Activated naive CD4-positive, alpha-beta T cell treated with Interleukin-2 at 50 U/mL for 16 hours (primary cell): ENCODE data around the gene CPA4.
"Not testable (repeated sequence)": the region's sequence is repeated elsewhere in the genome, so short reads cannot be mapped to it uniquely, and the experiment has no call there.

Source experiments
- DNase-seq: peaks from one replicate; pipeline ENCODE4 v3.0.0-alpha.2; 2020

The CPA4 gene

DNA sequence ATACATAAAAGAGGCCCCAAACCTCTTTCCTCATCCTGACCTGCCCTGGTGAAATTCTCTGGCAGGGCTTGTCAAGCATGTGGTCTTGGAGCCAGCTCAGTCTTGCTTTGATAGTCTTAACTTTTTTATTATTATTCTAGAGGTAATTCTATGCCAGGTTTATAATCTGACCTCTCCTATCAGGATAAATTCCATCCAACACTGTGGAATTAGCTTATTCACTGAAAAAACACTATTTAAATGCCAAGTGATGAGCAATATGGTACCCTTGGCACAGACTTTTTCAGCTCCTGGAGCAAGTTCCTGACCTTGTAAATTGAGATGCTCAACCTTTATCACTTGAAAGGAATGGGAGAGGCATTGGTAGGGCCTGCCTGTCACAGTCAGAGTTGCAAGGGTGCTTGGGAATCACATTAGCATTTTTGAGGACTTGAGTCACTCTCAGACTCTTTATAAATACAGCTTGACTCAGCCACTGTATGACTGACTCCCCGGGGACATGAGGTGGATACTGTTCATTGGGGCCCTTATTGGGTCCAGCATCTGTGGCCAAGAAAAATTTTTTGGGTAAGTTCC is at the start of gene CPA4:
Gene CPA4, plus strand, starts transcription at position 480 of the 576 bp plus-strand sequence. Its CDS starts 20 bp downstream, at position 500.
- DNase-seq, result no peak

DNA sequence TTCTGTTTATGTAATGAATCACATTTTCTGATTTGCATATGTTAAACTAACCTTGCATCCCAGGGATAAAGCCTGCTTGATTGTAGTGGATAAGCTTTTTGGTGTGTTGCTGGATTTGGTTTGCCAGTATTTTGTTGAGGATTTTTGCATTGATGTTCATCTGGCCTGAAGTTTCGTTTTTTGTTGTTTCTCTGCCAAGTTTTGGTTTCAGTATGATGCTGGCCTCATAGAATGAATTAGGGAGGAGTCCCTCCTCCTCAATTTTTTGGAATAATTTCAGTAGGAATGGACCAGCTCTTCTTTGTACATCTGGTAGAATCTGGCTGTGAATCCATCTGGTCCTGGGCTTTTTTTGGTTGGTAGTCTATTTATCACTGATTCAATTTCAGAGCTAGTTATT is 49.5 kb upstream of the CPA4 start:
- DNase-seq, result not testable (repeated sequence)

GRCh38 chr7:130246491-130246890 is 46.5 kb upstream of the CPA4 start:
- not testable (repeated sequence) for DNase-seq

DNA sequence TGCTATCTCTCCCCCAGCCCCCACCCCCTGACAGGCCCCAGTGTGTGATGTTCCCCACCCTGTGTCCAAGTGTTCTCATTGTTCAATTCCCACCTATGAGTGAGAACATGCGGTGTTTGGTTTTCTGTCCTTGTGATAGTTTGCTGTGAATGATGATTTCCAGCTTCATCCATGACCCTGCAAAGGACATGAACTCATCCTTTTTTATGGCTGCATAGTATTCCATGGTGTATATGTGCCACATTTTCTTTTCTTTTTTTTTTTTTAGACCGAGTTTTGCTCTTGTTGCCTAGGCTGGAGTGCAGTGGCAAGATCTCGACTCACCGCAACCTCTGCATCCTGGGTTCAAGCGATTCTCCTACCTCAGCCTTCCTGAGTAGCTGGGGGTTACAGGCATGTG is 44.1 kb upstream of the CPA4 start:
- DNase-seq, result not testable (repeated sequence)

DNA sequence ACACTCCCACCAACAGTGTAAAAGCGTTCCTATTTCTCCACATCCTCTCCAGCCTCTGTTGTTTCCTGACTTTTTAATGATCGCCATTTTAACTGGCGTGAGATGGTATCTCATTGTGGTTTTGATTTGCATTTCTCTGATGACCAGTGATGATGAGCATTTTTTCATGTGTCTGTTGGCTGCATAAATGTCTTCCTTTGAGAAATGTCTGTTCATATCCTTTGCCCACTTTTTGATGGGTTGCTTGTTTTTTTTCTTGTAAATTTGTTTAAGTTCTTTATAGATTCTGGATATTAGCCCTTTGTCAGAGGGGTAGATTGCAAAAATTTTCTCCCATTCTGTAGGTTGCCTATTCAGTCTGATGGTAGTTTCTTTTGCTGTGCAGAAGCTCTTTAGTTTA is 43.3 kb upstream of the CPA4 start:
- DNase-seq, result not testable (repeated sequence)

GRCh38 chr7:130254555-130254954 is 38.4 kb upstream of the CPA4 start:
- DNase-seq, result no peak

DNA sequence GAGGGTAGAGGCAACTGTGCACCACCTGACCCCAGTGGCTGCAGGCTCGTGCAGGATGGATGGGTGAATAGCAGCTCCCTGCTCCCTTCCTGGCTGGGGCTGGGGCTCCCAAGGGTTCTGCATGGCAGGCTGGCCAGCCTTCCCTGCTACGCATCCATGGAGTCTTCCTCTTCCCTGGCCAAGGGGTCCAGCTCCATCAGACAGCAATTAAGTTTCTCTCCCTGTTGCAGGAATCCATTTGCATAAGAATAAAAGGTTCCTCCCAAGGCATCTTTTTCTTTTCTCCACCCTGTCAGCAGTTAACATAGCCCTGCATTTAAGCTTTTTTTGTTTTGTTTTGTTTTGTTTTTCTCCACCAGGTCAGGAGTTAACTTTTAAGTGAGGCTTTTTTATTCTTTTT is 36.3 kb upstream of the CPA4 start:
- no peak for DNase-seq

DNA sequence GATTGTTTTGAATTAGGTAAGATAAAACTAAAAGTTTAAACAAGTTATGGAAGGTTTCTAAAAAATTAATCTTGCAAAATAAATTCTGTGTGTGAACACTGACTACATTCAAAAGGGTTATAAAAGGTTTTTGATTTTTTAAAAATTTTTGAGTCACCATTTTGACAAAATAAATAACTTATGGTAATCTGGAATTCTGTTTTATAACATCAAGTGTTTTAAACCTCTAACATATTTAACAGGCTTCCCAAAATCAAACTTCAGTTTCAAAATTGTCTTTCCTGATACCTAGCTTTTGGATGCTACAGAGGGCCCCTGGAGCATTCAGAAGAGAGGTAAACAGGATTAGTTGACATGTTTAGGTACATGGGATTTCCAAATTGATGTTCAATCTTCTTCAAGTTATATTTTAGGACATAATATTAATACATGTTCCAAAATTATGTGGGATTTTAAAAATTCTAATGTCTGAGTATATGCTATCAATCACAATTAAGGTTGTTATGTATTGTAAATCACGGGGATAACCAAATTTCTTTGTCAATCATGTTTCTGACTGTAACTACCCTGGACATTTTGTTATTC is 34.4 kb upstream of the CPA4 start:
- DNase-seq, result no peak

GRCh38 chr7:130262448-130262847 is 30.5 kb upstream of the CPA4 start:
- no peak for DNase-seq

GRCh38 chr7:130263130-130263529 is 29.8 kb upstream of the CPA4 start:
- DNase-seq, result no peak

DNA sequence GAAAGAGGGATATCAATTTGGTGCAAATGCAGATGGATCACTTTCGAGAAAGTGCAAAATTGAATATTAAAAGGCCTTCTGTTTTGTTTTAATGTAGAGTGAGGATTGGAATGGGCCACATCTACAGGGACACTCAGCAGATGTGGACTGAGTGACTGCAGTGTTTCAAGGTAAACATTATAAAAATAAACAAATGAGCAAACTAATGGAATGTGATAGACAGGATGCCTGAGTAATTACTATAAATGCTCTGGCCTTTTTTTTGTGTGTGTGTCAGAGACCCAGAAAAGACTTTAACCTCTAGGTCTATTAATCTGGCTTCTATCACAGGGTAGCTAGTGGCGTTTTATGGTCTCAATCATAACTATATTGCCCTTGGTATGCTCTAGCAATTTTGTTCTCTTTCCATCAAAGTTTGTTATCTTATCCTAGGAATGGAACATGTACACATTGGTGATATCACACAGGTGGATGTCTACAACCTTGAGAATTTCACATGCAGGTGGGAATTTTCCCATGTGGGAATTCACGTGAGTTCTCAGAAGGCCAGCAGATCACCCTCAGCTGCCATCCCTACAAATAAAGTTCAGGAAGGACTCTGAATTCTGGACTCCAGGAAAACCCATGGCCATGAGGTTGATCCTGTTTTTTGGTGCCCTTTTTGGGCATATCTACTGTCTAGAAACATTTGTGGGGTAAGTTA is 26.6 kb upstream of the CPA4 start, which contains the start of gene CPA2:
Gene CPA2, plus strand, starts transcription at position 606 of the 703 bp plus-strand sequence. Its CDS starts 19 bp downstream, at position 625.
- DNase-seq, result no peak

- no peak for DNase-seq
These were observed 26.0 kb upstream of the CPA4 start for GRCh38 chr7:130266961-130267321.

DNA sequence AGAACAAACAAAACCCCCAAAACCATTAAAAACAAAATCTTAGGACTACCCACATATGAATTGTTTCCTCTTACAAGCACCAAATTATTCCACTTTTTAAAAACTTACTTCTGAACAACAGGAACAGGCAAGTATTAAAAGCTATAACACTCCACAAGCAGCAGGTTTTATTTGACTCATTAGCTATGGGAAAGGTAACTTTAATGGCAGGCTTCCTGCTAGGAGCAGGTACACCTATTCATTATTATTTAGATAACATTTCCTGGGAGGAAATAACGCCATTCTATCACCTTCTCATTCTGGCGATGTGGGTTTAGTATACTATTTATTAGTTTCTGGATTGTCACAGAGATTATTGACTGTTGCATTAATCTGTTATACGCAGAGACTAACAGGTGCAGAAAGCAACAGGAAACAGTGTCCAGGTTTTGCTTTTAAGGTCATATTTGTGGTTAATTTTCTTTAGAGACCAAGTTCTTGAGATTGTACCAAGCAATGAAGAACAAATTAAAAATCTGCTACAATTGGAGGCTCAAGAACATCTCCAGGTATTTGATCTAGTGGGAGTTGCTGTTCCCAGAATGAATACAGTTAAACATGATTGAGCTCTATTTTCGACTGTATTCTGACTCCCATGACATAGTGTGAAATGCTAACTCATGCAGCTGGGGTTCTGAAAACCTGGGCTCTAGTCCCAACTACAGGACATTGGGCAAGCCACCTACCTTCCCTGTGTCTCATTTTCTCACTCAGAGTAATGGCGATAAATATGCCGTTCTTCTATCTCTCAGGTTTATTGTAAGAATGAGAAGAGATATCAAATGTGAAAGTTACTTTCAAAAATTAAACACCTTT is 24.3 kb upstream of the CPA4 start:
- no peak for DNase-seq

- no peak for DNase-seq
These were observed 23.7 kb upstream of the CPA4 start for GRCh38 chr7:130269318-130269694.

DNA sequence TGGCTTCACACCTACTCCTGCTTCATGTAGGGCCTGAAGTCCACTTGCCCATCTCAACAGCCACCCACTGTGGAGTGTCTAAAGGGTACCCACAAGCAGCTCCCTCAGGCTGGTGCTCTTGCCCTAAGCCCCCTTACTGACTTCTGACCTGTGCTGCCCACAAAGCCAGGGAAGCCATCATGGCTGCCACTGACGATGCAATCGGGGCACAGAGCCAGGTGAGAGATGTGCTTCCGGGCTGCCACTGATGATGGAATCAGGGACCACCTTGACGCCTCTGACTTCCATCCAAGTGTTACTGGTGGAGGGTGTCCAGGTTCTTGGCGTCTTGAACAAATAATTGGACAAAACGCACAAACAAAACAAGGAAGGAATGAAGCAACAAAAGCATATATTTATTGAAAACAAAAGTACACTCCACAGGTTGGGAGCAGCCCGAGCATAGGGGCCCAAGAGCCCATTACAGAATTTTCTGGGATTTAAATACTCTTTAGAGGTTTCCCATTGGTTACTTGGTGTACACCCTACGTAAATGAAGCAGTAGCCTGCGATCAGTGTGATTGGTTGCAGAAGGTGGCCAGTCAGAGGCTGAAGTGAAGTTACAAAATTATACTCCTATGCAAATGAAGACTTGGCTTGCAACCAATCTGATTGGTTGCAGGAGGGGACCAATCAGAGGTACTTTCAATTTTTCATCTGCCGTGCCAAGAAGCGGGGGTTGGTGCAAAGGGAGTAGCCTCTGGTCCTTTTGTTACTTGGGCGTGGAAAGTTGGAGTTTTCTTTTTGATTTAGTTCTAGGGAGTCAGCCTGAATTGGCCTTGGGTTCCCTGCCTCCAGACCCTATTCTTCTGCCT is 21.8 kb upstream of the CPA4 start:
- DNase-seq, result no peak

DNA sequence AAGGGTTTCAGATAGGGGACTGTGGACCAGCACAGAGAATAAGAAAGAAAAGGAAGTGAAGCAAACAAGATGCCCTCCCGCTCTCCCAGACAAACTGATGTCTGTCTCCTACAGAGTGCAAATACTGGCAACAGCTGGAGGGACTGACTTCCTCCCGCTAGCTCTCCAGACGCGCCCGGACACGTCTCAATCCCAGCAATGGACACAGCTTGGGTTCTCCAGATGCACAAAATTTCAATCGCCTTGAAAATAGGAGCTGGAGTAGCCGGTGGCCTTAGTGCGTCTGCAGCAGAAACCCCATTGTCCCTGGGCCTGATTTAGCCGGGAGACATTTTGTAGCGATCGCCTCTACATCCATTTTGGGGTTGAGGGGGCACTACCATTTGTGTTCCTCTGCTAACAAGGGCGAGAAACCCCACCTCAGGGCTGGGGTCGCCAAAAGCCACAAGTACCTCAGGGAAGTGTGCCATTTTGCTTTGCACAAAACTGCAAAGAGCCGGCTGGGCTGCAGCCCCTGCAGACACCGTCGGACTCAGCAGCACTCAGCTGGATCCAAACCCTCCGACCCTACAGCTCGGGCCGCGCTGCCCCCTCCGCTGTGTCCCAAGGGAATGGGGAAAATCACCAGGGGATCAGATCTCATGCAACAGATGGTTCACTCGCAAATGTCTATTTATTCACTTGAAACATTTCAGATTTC is 20.4 kb upstream of the CPA4 start:
- DNase-seq, result no peak

DNA sequence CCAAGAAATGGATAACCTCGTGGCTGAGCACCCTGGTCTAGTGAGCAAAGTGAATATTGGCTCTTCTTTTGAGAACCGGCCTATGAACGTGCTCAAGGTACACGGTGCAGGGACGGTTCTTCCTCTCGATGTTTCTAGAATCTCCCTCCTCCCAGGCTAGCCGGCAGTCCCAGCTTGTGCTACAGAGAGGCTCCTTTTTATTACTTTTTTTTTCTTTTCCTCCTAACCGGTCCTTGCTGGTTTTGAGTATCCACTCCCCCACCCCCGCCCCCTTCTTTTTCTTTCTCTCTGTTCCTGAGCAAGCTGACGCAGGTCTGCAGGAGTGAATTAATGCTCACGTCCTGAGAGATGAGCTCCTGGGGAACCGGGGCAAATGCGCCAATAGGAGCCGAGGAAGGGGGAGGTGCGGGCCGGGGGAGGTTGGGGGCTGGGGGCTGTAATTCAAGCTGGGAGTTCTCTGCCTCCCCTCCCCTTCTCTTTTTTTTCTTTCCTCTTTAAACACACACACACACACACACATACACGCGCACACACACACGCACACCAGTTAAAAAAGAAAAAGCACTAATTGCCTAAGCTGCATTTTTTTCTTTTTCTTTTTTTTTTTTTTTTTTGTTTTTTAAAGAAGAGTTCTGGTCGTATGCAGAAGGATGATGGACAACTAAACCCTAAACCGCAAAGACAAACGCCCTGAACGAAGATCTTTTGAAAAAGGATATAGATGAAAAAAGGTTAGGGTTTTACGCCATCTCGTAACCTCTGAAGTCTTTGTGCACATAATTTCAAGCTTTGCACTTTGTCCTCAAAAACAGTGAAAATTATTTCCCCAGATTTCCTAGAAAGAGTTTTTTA is 19.7 kb upstream of the CPA4 start:
- no peak for DNase-seq

DNA sequence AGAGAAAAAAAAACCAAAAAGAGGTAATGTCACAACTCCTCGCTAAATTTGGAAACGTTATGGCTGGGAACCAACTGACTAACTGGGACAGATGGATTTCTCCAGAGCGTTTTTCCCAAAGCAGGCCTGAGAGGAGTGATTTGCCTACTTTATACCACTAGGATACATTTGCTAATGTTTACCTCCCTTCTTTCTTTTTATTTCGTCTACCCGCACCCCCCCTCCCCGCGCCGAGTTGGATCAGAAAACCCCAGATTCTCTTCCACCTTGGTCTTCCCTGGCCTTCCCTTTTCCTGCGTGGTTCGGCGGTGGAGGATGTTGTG is 19.1 kb upstream of the CPA4 start:
- no peak for DNase-seq

DNA sequence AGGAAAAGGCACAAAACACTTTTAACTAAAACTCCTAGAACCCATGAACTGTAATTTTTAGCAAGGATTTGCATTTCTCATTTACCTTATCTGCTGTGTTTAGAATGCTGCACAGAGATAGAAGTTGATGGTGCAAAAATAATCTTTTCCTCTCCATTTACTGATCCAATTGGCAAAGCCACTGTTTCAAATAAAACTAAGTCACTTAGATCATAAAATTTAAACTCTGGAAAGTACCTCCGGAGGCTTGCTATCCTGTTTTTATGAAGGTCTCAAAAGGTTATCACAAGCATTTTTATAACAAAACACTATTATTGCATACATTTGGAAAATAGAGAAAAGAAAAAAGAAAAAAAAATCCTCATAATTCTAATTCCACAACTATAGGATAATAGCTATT is 18.7 kb upstream of the CPA4 start:
- DNase-seq, result no peak

- DNase-seq, result no peak
These were observed 17.9 kb upstream of the CPA4 start for GRCh38 chr7:130274983-130275591.
